OCI-LY3 (cell line): ENCODE measurements around the gene AGMAT.

Source experiments
- H2AFZ ChIP-seq: fragments of 200-600, 300-600 bp; shearing (Covaris generic); 2 replicates; pipeline ENCODE4 v1.6.0; 2014; ENCODE audit warnings: antibody characterized with exemption, low read depth, low read length
- H3K27ac ChIP-seq: fragments of 200-600, 300-600 bp; sonication (generic); 2 replicates; pipeline ENCODE4 v1.5.1; 2014; ENCODE audit warnings: mild to moderate bottlenecking, low read length, moderate library complexity, mixed read lengths
- H3K27me3 ChIP-seq: fragments of 200-600, 300-600 bp; sonication (generic); 2 replicates; pipeline ENCODE4 v1.6.1; 2014; ENCODE audit warnings: low read depth, low read length, mixed read lengths
- H3K36me3 ChIP-seq: fragments of 200-600, 300-600 bp; sonication (generic); replicated peaks from 2 replicates; pipeline ENCODE3; 2014; ENCODE audit warnings: low read depth, low read length, mixed read lengths
- H3K4me1 ChIP-seq: fragments of 300-600, 200-600 bp; sonication (generic); 2 replicates; pipeline ENCODE4 v1.6.1; 2014; ENCODE audit warnings: low read length, mixed read lengths
- H3K4me2 ChIP-seq: fragments of 200-600, 300-600 bp; sonication (generic); 2 replicates; pipeline ENCODE4 v1.6.1; 2014; ENCODE audit warnings: low read length, mixed read lengths
- H3K4me3 ChIP-seq: fragments of 300-600, 200-600 bp; sonication (generic); 2 replicates; pipeline ENCODE4 v1.5.1; 2014; ENCODE audit warnings: antibody characterized with exemption, mild to moderate bottlenecking, low read length, moderate library complexity
- H3K79me2 ChIP-seq: fragments of 300-600, 200-600 bp; shearing (Covaris generic); 2 replicates; pipeline ENCODE4 v1.6.1; 2014; ENCODE audit warnings: mild to moderate bottlenecking, low read length, mixed read lengths
- H3K9ac ChIP-seq: fragments of 300-600, 200-600 bp; shearing (Covaris generic); 2 replicates; pipeline ENCODE4 v1.6.0; 2014; ENCODE audit warnings: mild to moderate bottlenecking, low read length, moderate library complexity
- H3K9me3 ChIP-seq: fragments of 200-600, 300-600 bp; shearing (Covaris generic); 2 replicates; pipeline ENCODE4 v1.6.1; 2014; ENCODE audit warnings: low read length, mixed read lengths; ENCODE audit not compliant: insufficient read depth
- H4K20me1 ChIP-seq: fragments of 200-600, 300-600 bp; sonication (generic); 2 replicates; pipeline ENCODE4 v1.6.1; 2016; ENCODE audit warnings: low read length, mixed read lengths; ENCODE audit not compliant: insufficient read depth
- CTCF ChIP-seq: fragments of 200-600, 300-600 bp; sonication (generic); IDR thresholded peaks from 2 replicates; pipeline ENCODE4 v1.5.1; 2014; ENCODE audit warnings: antibody characterized with exemption, low read length, low read depth
- EZH2phosphoT487 ChIP-seq: fragments of 200-600 bp; shearing (Covaris generic); IDR thresholded peaks from 2 replicates; pipeline ENCODE4 v1.6.1; 2018; ENCODE audit warnings: antibody characterized with exemption, mixed run types, low read depth

AGMAT gene

GRCh38 chr1:15557594-15557993 lies 27.3 kb downstream of the AGMAT start:
- no peaks in the 10 kb centered on the region for H4K20me1 ChIP-seq
- no peak overlapping the region for H3K27ac ChIP-seq
- no peak overlapping the region for H3K4me2 ChIP-seq
- no peak overlapping the region for H3K9ac ChIP-seq
- H3K4me1 ChIP-seq: no peaks in the 10 kb centered on the region
- no peak overlapping the region for H2AFZ ChIP-seq
- no peaks in the 10 kb centered on the region for H3K79me2 ChIP-seq
- TF ChIP-seq EZH2phosphoT487 (no peak), CTCF (no peak)
- no peak overlapping the region for H3K4me3 ChIP-seq
- no peaks in the 10 kb centered on the region for H3K9me3 ChIP-seq
- no peaks in the 10 kb centered on the region for H3K27me3 ChIP-seq
- no peaks in the 10 kb centered on the region for H3K36me3 ChIP-seq

- no peak for TF ChIP-seq EZH2phosphoT487
- H4K20me1 ChIP-seq: no peaks in the 10 kb centered on the region
- no peaks in the 10 kb centered on the region for H3K79me2 ChIP-seq
- H2AFZ ChIP-seq: no peak overlapping the region
- H3K4me1 ChIP-seq: no peaks in the 10 kb centered on the region
- no peaks in the 10 kb centered on the region for H3K36me3 ChIP-seq
- no peak overlapping the region for H3K4me3 ChIP-seq
- H3K4me2 ChIP-seq: no peak overlapping the region
- no peak overlapping the region for H3K9ac ChIP-seq
- no peak overlapping the region for H3K27ac ChIP-seq
- no peaks in the 10 kb centered on the region for H3K9me3 ChIP-seq
- no peaks in the 10 kb centered on the region for H3K27me3 ChIP-seq
Observed at GRCh38 chr1:15557008-15557407, 27.8 kb downstream of the AGMAT start.

GRCh38 chr1:15550573-15550972 lies 34.3 kb downstream of the AGMAT start:
- no peak overlapping the region for H3K9ac ChIP-seq
- H3K36me3 ChIP-seq: peaks cover 9% of the 10 kb centered on the region
- no peak overlapping the region for H2AFZ ChIP-seq
- no peak overlapping the region for H3K4me3 ChIP-seq
- no peaks in the 10 kb centered on the region for H3K79me2 ChIP-seq
- no peaks in the 10 kb centered on the region for H4K20me1 ChIP-seq
- no peak overlapping the region for H3K4me2 ChIP-seq
- H3K9me3 ChIP-seq: no peaks in the 10 kb centered on the region
- no peak overlapping the region for H3K27ac ChIP-seq
- H3K4me1 ChIP-seq: no peaks in the 10 kb centered on the region
- no peaks in the 10 kb centered on the region for H3K27me3 ChIP-seq
- no peak for TF ChIP-seq CTCF
- TF ChIP-seq EZH2phosphoT487: no peak

- TF ChIP-seq EZH2phosphoT487: no peak
- TF ChIP-seq CTCF: no peak
- no peak overlapping the region for H2AFZ ChIP-seq
- no peaks in the 10 kb centered on the region for H4K20me1 ChIP-seq
- no peaks in the 10 kb centered on the region for H3K27me3 ChIP-seq
- H3K4me2 ChIP-seq: no peak overlapping the region
- H3K9me3 ChIP-seq: no peaks in the 10 kb centered on the region
- no peaks in the 10 kb centered on the region for H3K4me1 ChIP-seq
- peaks cover 9% of the 10 kb centered on the region for H3K36me3 ChIP-seq
- no peak overlapping the region for H3K4me3 ChIP-seq
- no peak overlapping the region for H3K27ac ChIP-seq
- H3K79me2 ChIP-seq: no peaks in the 10 kb centered on the region
- H3K9ac ChIP-seq: no peak overlapping the region
Observed at GRCh38 chr1:15546641-15547040, 38.2 kb downstream of the AGMAT start.
